ENCODE data around the gene ARHGEF19. TPM values are rescaled to one million over a fixed set of nuclear protein-coding genes. Genes with fewer than 3 reads are reported as not detected.

ARHGEF19 gene
- total RNA-seq, 4 donors from 2014 or later = 15.8 to 27.1 (median 20.6) TPM

DNA sequence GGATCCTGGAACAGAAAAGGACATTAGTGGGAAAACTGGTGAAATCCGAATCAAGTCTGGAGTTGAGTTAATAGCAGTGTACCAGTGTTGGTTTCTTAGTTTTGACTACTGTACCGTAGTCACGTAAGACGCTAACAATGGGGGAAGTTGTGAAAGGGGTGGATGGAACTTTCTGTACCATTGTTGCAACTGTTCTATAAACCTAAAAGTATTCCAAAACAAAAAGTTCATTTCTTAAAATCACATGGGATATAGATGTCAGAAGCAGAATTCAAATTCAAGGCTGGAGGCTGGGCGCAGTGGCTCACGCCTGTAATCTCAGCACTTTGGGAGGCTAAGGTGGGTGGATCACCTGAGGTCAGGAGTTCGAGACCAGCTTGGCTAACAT lies 16.9 kb downstream of the ARHGEF19 start:
- TF ChIP-seq, protein P1, sequence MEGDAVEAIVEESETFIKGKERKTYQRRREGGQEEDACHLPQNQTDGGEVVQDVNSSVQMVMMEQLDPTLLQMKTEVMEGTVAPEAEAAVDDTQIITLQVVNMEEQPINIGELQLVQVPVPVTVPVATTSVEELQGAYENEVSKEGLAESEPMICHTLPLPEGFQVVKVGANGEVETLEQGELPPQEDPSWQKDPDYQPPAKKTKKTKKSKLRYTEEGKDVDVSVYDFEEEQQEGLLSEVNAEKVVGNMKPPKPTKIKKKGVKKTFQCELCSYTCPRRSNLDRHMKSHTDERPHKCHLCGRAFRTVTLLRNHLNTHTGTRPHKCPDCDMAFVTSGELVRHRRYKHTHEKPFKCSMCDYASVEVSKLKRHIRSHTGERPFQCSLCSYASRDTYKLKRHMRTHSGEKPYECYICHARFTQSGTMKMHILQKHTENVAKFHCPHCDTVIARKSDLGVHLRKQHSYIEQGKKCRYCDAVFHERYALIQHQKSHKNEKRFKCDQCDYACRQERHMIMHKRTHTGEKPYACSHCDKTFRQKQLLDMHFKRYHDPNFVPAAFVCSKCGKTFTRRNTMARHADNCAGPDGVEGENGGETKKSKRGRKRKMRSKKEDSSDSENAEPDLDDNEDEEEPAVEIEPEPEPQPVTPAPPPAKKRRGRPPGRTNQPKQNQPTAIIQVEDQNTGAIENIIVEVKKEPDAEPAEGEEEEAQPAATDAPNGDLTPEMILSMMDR (IDR thresholded peaks at IDR 0.05) = no peak
- TF ChIP-seq POLR2A (IDR thresholded peaks at IDR 0.05) = no peak
- intact Hi-C loops (cut with DNase I) = loop anchor here (10.0 kb wide), 1 partner anchor 169 kb away; the partner anchor contains the start of gene SZRD1
- WGBS, 2 donors = 80 to 87% methylated on average over 7 of the region's 7 CpGs
- H3K4me1 ChIP-seq = peaks cover 11 to 19% (median 15%) of the 10 kb centered on the region in 3 donors
- DNase-seq = no peak
- no peaks in the 10 kb centered on the region for H3K27me3 ChIP-seq
- H3K9me3 ChIP-seq = no peaks in the 10 kb centered on the region
- no peak overlapping the region for H3K27ac ChIP-seq
- peaks cover 0 to 32% (median 0%) of the 10 kb centered on the region in 3 donors for H3K36me3 ChIP-seq
- no peak overlapping the region for H3K4me3 ChIP-seq

DNA sequence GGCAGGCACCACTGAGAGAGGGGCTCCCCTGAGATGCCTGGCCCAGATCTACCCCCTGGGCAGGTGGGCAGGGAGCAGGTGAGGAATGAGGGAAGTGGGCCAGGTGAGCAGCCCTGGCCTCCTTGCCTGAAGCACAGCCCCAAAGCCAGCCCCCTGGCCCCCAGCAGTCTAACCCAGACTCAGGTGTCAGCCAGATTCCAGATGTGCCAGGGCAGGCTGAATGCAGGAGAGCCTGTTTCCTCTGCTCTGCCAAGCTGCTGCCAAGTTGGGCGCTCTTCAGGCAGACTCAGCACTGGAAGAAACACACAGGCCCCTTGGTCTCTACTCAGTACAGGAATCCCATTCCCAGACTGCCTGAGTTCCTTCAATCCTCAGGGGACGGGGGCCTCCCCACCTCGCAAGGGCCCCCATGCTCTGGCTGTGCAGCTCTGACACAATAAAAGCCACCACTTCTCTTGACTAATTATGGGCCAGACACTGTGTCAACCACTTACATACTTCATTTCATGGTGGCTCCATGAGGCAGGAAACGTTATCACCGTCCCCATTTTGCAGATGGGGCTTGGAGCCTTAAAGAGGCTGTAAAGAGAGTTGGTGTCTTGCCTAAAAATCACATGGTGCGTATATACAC lies 20.4 kb downstream of the ARHGEF19 start:
- Histone ChIP-seq H3K4me1 (peaks cover 36 to 54% (median 45%) of the 10 kb centered on the region in 3 donors), H3K4me3 (no peak overlapping the region), H3K36me3 (no peaks in the 10 kb centered on the region), H3K27me3 (peaks cover 0 to 6% (median 0%) of the 10 kb centered on the region in 4 donors), H3K27ac (peak overlapping the region in 3 of 4 donors; percentile 20 to 91 (median 63)), H3K9me3 (no peaks in the 10 kb centered on the region)
- WGBS, 2 donors = 41 to 51% methylated on average over 5 of the region's 6 CpGs
- TF ChIP-seq POLR2A (IDR thresholded peaks at IDR 0.05) = no peak
- TF ChIP-seq, protein P1 (IDR thresholded peaks at IDR 0.05) = no peak
- DNase-seq = no peak
- intact Hi-C loops (cut with DNase I) = loop anchor here (10.0 kb wide), 1 partner anchor 173 kb away; the partner anchor contains the start of gene SZRD1

DNA sequence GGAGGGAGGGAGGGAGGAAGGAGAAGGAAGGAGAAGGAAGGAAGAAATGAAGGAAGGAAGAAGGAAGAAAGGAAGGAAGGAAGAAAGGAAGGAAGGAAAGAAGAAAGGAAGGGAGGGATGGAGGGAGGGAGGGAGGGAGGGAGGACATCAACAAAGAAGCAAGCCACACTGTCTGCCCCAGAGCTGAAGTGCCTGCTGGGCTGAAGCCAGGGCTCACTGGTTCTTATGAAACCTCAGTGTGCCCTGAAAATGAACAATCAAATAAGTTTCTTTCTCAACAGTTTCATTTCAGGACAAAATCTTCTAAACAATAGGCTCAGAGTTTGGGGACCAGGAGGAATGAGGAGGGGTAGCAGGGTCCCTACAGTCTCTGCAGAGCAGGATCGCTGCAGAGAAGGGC lies 21.1 kb downstream of the ARHGEF19 start:
- peaks cover 0 to 6% (median 0%) of the 10 kb centered on the region in 4 donors for H3K27me3 ChIP-seq
- no peaks in the 10 kb centered on the region for H3K36me3 ChIP-seq
- TF ChIP-seq POLR2A (IDR thresholded peaks at IDR 0.05) = no peak
- TF ChIP-seq, protein P1 (IDR thresholded peaks at IDR 0.05) = no peak
- peak overlapping the region in 3 of 4 donors; percentile 20 to 91 (median 63) for H3K27ac ChIP-seq
- no peak for DNase-seq
- 50% methylated on average over 1 of the region's 1 CpG for WGBS, 2 donors
- H3K4me3 ChIP-seq = no peak overlapping the region
- H3K4me1 ChIP-seq = peaks cover 36 to 61% (median 45%) of the 10 kb centered on the region in 3 donors
- intact Hi-C loops (cut with DNase I) = loop anchor here (10.0 kb wide), 1 partner anchor 173 kb away; the partner anchor contains the start of gene SZRD1
- no peaks in the 10 kb centered on the region for H3K9me3 ChIP-seq

DNA sequence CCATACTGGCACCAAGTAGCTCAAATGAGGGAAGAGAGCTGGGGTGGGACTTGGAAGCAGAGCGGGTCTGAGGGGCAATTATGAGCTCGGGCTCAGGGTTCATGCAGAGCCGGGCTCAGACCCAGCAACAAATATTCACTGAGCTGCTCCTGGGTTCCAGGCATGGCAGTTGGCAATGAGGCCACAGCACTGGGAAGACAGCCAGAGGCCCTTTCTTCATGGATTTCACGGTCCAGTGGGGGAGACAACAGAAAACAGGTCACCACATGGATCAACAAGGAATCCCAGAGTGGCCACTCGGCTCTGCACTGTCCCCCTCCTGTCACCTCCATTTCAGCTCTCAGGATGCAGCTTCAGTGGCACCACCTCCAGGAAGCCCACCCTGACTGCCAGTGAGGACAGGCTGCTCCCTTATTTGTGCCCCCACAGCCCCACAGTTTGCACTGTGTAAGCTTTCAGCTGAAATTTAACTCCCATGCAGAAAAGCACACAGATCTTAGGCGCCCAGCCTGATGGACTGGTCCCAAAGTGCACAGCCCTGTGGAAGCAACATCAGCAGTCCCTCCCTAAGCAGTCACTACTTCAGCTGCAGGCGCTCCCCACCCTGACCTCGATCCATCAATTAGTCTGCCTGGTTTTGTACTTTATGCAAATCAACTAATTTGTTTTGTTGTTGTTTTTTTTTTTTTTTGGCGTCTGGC lies 22.4 kb downstream of the ARHGEF19 start:
- no peaks in the 10 kb centered on the region for H3K9me3 ChIP-seq
- TF ChIP-seq, protein P1 (IDR thresholded peaks at IDR 0.05) = no peak
- TF ChIP-seq POLR2A (IDR thresholded peaks at IDR 0.05) = no peak
- H3K4me3 ChIP-seq = no peak overlapping the region
- no peak for DNase-seq
- H3K27ac ChIP-seq = peak overlapping the region; percentile 75 to 93 (median 86)
- peaks cover 36 to 73% (median 46%) of the 10 kb centered on the region in 3 donors for H3K4me1 ChIP-seq
- H3K36me3 ChIP-seq = no peaks in the 10 kb centered on the region
- intact Hi-C loops (cut with DNase I) = loop anchor here (10.0 kb wide), 1 partner anchor 175 kb away; the partner anchor contains the start of gene SZRD1
- WGBS, 2 donors = 40 to 43% methylated on average over 7 to 8 of the region's 9 CpGs
- peaks cover 0 to 6% (median 0%) of the 10 kb centered on the region in 4 donors for H3K27me3 ChIP-seq

DNA sequence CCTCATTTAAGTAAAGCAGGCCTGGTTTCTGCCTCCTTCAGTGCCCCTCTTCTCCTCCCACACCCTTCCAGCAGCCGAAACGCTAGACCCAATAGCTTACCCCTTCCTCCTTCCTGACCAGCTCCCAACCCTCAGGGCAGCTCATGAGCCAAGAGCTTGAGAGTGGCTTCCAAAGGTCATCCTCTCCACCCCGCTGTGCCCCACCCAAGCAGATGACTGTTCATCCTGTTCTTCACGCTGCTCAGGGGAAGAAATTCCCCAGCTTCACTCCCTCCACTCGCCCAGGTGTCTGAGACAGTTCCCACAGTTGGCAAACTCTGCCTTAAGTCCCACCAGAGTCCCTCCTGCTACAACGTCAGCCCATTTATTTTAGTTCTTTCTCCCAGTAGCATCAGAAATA lies 23.4 kb downstream of the ARHGEF19 start:
- no peaks in the 10 kb centered on the region for H3K36me3 ChIP-seq
- peaks cover 42 to 84% (median 52%) of the 10 kb centered on the region in 3 donors for H3K4me1 ChIP-seq
- peaks cover 0 to 6% (median 0%) of the 10 kb centered on the region in 4 donors for H3K27me3 ChIP-seq
- no peaks in the 10 kb centered on the region for H3K9me3 ChIP-seq
- TF ChIP-seq POLR2A (IDR thresholded peaks at IDR 0.05) = peak in 1 of 4 donors; percentile 8
- TF ChIP-seq, protein P1 (IDR thresholded peaks at IDR 0.05) = no peak
- no peak for DNase-seq
- H3K4me3 ChIP-seq = no peak overlapping the region
- WGBS, 2 donors = 9 to 38% methylated on average over 5 to 6 of the region's 6 CpGs
- intact Hi-C loops (cut with DNase I) = no loop called here
- H3K27ac ChIP-seq = peak overlapping the region; percentile 75 to 93 (median 86)
